H1 (cell line): Measurements from ENCODE around the gene THADA. TPM values are rescaled to one million over a fixed set of nuclear protein-coding genes. Genes with fewer than 3 reads are reported as not detected.

Experiments
- BRCA1 ChIP-seq: IDR thresholded peaks from 2 replicates; pipeline ENCODE4 v1.6.1; 2012; ENCODE audit warnings: low read depth, low read length, improper control_type of control experiment
- RAD21 ChIP-seq, 2 experiments: IDR thresholded peaks in 1 of 2; conservative IDR thresholded peaks in 1 of 2; 2 replicates each; pipeline ENCODE4 v1.6.1; 2011; ENCODE audit warnings: low read depth in 2 of 2, low read length in 2 of 2, improper control_type of control experiment in 1 of 2, inconsistent platforms in 1 of 2, mild to moderate bottlenecking in 1 of 2, moderate library complexity in 1 of 2
- SRF ChIP-seq: IDR thresholded peaks from 2 replicates; pipeline ENCODE4 v1.6.1; 2011; ENCODE audit warnings: mild to moderate bottlenecking, low read depth, low read length, moderate library complexity
- polyA plus RNA-seq, 7 experiments: library from polyadenylated mRNA; depleted of rRNA in 3 of 7; stranded (reverse) in 5 of 7; unstranded in 2 of 7; fragments of >200 nt in 5 of 7; fragments of 200-250 nt in 2 of 7; gene quantifications; 1 replicate in 5 of 7; 2 replicates in 1 of 7; 4 replicates in 1 of 7; pipeline versions ENCODE4 v1.2.1 to v1.2.3, GENCODE V29; 2011 to 2013; ENCODE audit warnings: missing spikeins in 2 of 7, mixed read lengths in 2 of 7
- total RNA-seq: library from RNA; stranded (reverse); fragmentation: NEBNext Ultra II Directional; extraction: Animal tissue kit (Norgen Biotek cat#: 25700); gene quantifications from 2 replicates; pipeline ENCODE4 v1.2.1, GENCODE V29; 2021

The THADA gene
- total and polyA plus RNA-seq, 2 of the 8 experiments (the other 6 are each of a cell fraction or from before 2014, with no cell fraction given): 22.4 to 26.8 TPM

DNA sequence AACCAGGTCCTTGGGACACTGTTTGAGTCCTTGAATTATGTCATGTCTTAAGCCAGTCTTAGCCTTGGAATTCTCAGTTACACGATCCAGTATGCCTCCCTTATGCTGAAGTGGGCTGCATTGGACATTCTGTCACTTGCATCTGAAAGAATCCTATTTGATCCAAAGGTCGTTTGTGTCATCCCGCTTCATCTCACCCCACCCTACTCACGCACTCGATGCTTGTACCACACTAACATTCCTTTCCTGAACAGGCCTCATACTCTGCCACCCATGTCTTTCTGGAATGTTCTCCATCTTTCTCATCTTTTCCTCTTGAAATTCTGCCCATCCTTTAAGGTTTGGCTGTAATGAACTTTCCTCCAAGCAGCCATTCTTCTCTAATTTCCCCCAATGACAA lies 341.5 kb downstream of the THADA start (continued):
- TF ChIP-seq RAD21 (IDR thresholded peaks at IDR 0.05 in 1 of 2, conservative IDR thresholded peaks at IDR 0.05 in 1 of 2; ENCODE audit: low read depth in 2 of 2, low read length in 2 of 2) (no peak), SRF (no peak), BRCA1 (no peak)
